ENCODE data around the gene RHPN2. TPM values are rescaled to one million over a fixed set of nuclear protein-coding genes. Genes with fewer than 3 reads are reported as not detected.
A peak's percentile ranks its signal among the peaks of the same experiment; 100 is the strongest.
"Not testable (repeated sequence)": the region's sequence is repeated elsewhere in the genome, so short reads cannot be mapped to it uniquely, and the experiment has no call there.

The RHPN2 gene
- total RNA-seq, 1 experiment from 2014 or later: 21.3 TPM

DNA sequence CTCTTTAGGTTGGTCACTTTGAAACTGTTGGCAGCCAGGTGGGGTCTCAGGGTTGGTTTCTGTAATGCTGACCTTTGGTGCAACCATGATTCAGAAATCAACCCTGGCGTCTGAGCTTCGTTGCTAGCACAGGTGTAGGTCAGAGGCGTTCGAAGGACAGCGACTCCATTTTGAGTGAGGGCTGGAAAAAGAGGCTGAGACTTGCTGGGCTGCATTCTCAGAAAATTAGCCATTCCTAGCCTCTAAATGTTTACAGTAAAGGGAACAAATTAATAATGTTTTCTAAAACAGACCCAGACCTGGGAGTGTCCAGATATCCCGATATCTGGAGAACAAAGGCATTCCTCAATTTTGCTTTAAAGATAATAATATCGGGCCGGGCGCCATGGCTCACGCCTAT lies 29.2 kb downstream of the RHPN2 start:
- no peaks in the 10 kb centered on the region; the same call in 1 of the 2 replicates for H4K20me1 ChIP-seq (ENCODE audit: insufficient read depth)
- H3K27me3 ChIP-seq (ENCODE audit: insufficient read depth, low read depth): no peaks in the 10 kb centered on the region
- no peak overlapping the region for H3K4me3 ChIP-seq
- no peaks in the 10 kb centered on the region for H3K9me2 ChIP-seq (ENCODE audit: insufficient read depth)
- H3K27ac ChIP-seq: no peak overlapping the region
- H3K36me3 ChIP-seq (ENCODE audit: low read depth): peaks cover 10% of the 10 kb centered on the region; the same call in 1 of the 2 replicates
- H3K9me3 ChIP-seq (ENCODE audit: insufficient read depth, low read depth): peaks cover under 1% of the 10 kb centered on the region; the same call in 1 of the 2 replicates
- H2AFZ ChIP-seq: no peak overlapping the region
- ChIA-PET CTCF (no interaction called here), POLR2A (ENCODE audit: unreplicated experiment) (no interaction called here)
- H3K4me2 ChIP-seq: no peak overlapping the region
- intact Hi-C loops (cut with micrococcal nuclease; ENCODE audit: unreplicated experiment): no loop called here
- no peak for DNase-seq
- no TSS peak for BruUV-seq (replicated peaks)
- H3F3A ChIP-seq (ENCODE audit: insufficient read depth, low read depth): peaks cover 28% of the 10 kb centered on the region
- peaks cover 25% of the 10 kb centered on the region for H3K4me1 ChIP-seq (replicated peaks; ENCODE audit: insufficient read depth)
- TF ChIP-seq EZH2 (IDR thresholded peaks at IDR 0.05; ENCODE audit: low read depth): no peak
- peaks cover 83% of the 10 kb centered on the region for H3K79me2 ChIP-seq (ENCODE audit: low read depth)

DNA sequence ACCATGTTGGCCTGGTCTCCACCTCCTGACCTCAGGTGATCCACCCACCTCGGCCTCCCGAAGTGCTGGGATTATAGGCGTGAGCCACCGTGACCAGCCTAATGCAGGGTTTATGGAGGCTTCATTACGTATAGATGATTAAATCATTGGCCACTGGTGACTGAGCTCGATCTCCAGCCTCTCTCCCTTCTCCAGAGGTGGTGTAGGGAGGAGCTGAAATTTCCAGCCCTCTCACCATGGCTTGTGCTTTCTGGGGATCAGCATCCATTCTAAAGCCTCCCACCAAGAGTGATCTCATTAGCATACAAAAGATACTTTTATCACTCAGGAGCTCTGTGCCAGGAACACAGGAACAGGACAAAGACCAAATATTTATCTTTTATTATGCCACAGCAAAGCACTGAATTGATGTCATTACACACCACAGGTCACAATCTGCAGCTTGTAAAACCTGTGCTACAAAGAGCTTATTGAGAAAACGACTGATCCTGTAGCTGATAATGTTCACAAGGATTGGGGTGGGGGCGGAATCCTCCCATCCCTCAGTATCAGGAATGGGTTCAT lies 32.4 kb downstream of the RHPN2 start:
- peaks cover 81% of the 10 kb centered on the region for H3K79me2 ChIP-seq (ENCODE audit: low read depth)
- no peaks in the 10 kb centered on the region; the same call in none of the 2 replicates for H4K20me1 ChIP-seq (ENCODE audit: insufficient read depth)
- 0 out of 2 replicates have a peak overlapping the region, but pooled peaks have one; percentile 4 for H3K27ac ChIP-seq
- no peaks in the 10 kb centered on the region for H3K27me3 ChIP-seq (ENCODE audit: insufficient read depth, low read depth)
- H3F3A ChIP-seq (ENCODE audit: insufficient read depth, low read depth): peaks cover 15% of the 10 kb centered on the region; the same call in 1 of the 2 replicates
- no peak for DNase-seq
- no peaks in the 10 kb centered on the region for H3K9me2 ChIP-seq (ENCODE audit: insufficient read depth)
- H3K36me3 ChIP-seq (ENCODE audit: low read depth): peaks cover 6% of the 10 kb centered on the region
- ChIA-PET CTCF (no interaction called here), POLR2A (ENCODE audit: unreplicated experiment) (interaction anchor here (0.6 kb wide), 1 partner anchor 23 kb away, joined by 5 read pairs; no protein-coding TSS in a partner anchor)
- H2AFZ ChIP-seq: no peak overlapping the region
- no peak overlapping the region for H3K4me3 ChIP-seq
- H3K4me1 ChIP-seq (replicated peaks; ENCODE audit: insufficient read depth): peaks cover 5% of the 10 kb centered on the region; the same call in 1 of the 2 replicates
- BruUV-seq (replicated peaks): no TSS peak
- TF ChIP-seq EZH2 (IDR thresholded peaks at IDR 0.05; ENCODE audit: low read depth) (no peak), CTCF (conservative IDR thresholded peaks at IDR 0.05) (no peak)
- intact Hi-C loops (cut with micrococcal nuclease; ENCODE audit: unreplicated experiment): no loop called here
- H3K9me3 ChIP-seq (ENCODE audit: insufficient read depth, low read depth): peaks cover 3% of the 10 kb centered on the region; the same call in 1 of the 2 replicates
- no peak overlapping the region for H3K4me2 ChIP-seq

- H3K4me2 ChIP-seq: no peak overlapping the region
- no peak for DNase-seq
- peaks cover 25% of the 10 kb centered on the region; the same call in 1 of the 2 replicates for H3F3A ChIP-seq (ENCODE audit: insufficient read depth, low read depth)
- peaks cover 3% of the 10 kb centered on the region; the same call in 1 of the 2 replicates for H3K9me3 ChIP-seq (ENCODE audit: insufficient read depth, low read depth)
- ChIA-PET POLR2A (ENCODE audit: unreplicated experiment) (interaction anchor here (0.6 kb wide), 1 partner anchor 349 kb away, joined by 4 read pairs; no protein-coding TSS in a partner anchor), CTCF (no interaction called here)
- H3K4me1 ChIP-seq (replicated peaks; ENCODE audit: insufficient read depth): peaks cover 18% of the 10 kb centered on the region
- H3K9me2 ChIP-seq (ENCODE audit: insufficient read depth): no peaks in the 10 kb centered on the region
- peaks cover 59% of the 10 kb centered on the region for H3K79me2 ChIP-seq (ENCODE audit: low read depth)
- H4K20me1 ChIP-seq (ENCODE audit: insufficient read depth): no peaks in the 10 kb centered on the region; the same call in 1 of the 2 replicates
- no peaks in the 10 kb centered on the region for H3K27me3 ChIP-seq (ENCODE audit: insufficient read depth, low read depth)
- no peak overlapping the region for H2AFZ ChIP-seq
- H3K27ac ChIP-seq: no peak overlapping the region
- H3K36me3 ChIP-seq (ENCODE audit: low read depth): peaks cover 3% of the 10 kb centered on the region
- no peak overlapping the region for H3K4me3 ChIP-seq
- BruUV-seq (replicated peaks): no TSS peak
- TF ChIP-seq EZH2 (IDR thresholded peaks at IDR 0.05; ENCODE audit: low read depth) (no peak), CTCF (conservative IDR thresholded peaks at IDR 0.05) (no peak)
- intact Hi-C loops (cut with micrococcal nuclease; ENCODE audit: unreplicated experiment): no loop called here
These were observed 34.9 kb downstream of the RHPN2 start for GRCh38 chr19:33029746-33030303.

GRCh38 chr19:33026602-33027001 lies 38.1 kb downstream of the RHPN2 start:
- H3K36me3 ChIP-seq (ENCODE audit: low read depth); H3K9me3 ChIP-seq (ENCODE audit: insufficient read depth, low read depth); CTCF ChIA-PET; H4K20me1 ChIP-seq (ENCODE audit: insufficient read depth); DNase-seq; H2AFZ ChIP-seq; H3K4me3 ChIP-seq; H3K4me2 ChIP-seq; POLR2A ChIA-PET (ENCODE audit: unreplicated experiment); H3K27me3 ChIP-seq (ENCODE audit: insufficient read depth, low read depth); BruUV-seq (replicated peaks); intact Hi-C loops (cut with micrococcal nuclease; ENCODE audit: unreplicated experiment); H3K9me2 ChIP-seq (ENCODE audit: insufficient read depth): not testable (repeated sequence)
- Histone ChIP-seq H3K79me2 (ENCODE audit: low read depth) (peaks cover 37% of the 10 kb centered on the region), H3K27ac (0 out of 2 replicates have a peak overlapping the region, but pooled peaks have one; percentile 85), H3K4me1 (replicated peaks; ENCODE audit: insufficient read depth) (peaks cover 47% of the 10 kb centered on the region), H3F3A (ENCODE audit: insufficient read depth, low read depth) (peaks cover 31% of the 10 kb centered on the region)

- peaks cover 30% of the 10 kb centered on the region for H3F3A ChIP-seq (ENCODE audit: insufficient read depth, low read depth)
- H3K36me3 ChIP-seq (ENCODE audit: low read depth); H4K20me1 ChIP-seq (ENCODE audit: insufficient read depth); H2AFZ ChIP-seq; POLR2A ChIA-PET (ENCODE audit: unreplicated experiment); H3K9me3 ChIP-seq (ENCODE audit: insufficient read depth, low read depth); BruUV-seq (replicated peaks); H3K27me3 ChIP-seq (ENCODE audit: insufficient read depth, low read depth); H3K9me2 ChIP-seq (ENCODE audit: insufficient read depth); CTCF ChIA-PET; DNase-seq; H3K4me3 ChIP-seq: not testable (repeated sequence)
- H3K4me2 ChIP-seq: peak overlapping the region; percentile 42
- H3K79me2 ChIP-seq (ENCODE audit: low read depth): peaks cover 34% of the 10 kb centered on the region
- peak overlapping the region; percentile 85 for H3K27ac ChIP-seq
- peaks cover 47% of the 10 kb centered on the region for H3K4me1 ChIP-seq (replicated peaks; ENCODE audit: insufficient read depth)
- intact Hi-C loops (cut with micrococcal nuclease; ENCODE audit: unreplicated experiment): loop anchor here (2.0 kb wide), 1 partner anchor 15 kb away; no protein-coding TSS in a partner anchor
These were observed 39.0 kb downstream of the RHPN2 start for GRCh38 chr19:33025468-33026238.
